Upper lobe of left lung (tissue), 4 donors: ENCODE measurements around the gene SF3B6.

ENCODE experiments used
- EP300 ChIP-seq, 4 donors: sonication (generic); formaldehyde crosslinking; IDR thresholded peaks; one replicate each; pipeline ENCODE4 v1.5.1; 2017; ENCODE audit warnings: antibody characterized with exemption in 4 of 4, control low read depth in 2 of 4
- POLR2AphosphoS5 ChIP-seq, 2 donors: sonication (generic); formaldehyde crosslinking; IDR thresholded peaks; one replicate each; pipeline ENCODE4 v1.5.1; 2017; ENCODE audit warnings: antibody characterized with exemption in 2 of 2
- TF ChIP-seq, protein P1 (sequence below), 6 experiments: fragments of 450-650 bp in 4 of 6; fragments of 200-600 bp in 2 of 6; sonication (generic) in 2 of 6; IDR thresholded peaks; one replicate each; pipeline ENCODE4 v1.5.1; 2016 to 2019; ENCODE audit warnings: antibody characterized with exemption in 6 of 6

DNA sequence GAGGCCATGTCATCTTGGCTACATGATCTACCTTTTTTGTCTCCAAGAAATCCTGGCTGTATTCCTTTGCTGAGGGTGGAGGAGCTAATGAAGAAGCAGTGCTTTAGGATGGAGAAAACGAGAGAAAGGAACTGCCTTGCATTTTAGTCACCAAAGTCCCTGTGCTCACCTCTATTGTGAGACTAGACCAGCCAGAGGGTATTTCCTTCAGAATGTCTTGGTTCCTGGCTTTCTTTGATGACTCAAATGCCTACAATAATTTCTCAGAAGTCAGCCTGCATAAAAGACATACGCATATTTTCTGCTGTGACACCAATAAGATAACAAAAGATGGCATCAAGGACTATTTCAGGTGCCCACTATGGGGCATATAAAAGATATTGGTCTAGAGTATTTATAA, 10.8 kb downstream of the SF3B6 start:
- TF ChIP-seq, protein P1, sequence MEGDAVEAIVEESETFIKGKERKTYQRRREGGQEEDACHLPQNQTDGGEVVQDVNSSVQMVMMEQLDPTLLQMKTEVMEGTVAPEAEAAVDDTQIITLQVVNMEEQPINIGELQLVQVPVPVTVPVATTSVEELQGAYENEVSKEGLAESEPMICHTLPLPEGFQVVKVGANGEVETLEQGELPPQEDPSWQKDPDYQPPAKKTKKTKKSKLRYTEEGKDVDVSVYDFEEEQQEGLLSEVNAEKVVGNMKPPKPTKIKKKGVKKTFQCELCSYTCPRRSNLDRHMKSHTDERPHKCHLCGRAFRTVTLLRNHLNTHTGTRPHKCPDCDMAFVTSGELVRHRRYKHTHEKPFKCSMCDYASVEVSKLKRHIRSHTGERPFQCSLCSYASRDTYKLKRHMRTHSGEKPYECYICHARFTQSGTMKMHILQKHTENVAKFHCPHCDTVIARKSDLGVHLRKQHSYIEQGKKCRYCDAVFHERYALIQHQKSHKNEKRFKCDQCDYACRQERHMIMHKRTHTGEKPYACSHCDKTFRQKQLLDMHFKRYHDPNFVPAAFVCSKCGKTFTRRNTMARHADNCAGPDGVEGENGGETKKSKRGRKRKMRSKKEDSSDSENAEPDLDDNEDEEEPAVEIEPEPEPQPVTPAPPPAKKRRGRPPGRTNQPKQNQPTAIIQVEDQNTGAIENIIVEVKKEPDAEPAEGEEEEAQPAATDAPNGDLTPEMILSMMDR (IDR thresholded peaks at IDR 0.05), result no peak
- no peak for TF ChIP-seq POLR2AphosphoS5 (IDR thresholded peaks at IDR 0.05)
- no peak for TF ChIP-seq EP300 (IDR thresholded peaks at IDR 0.05)
